Suppressor macrophage treated with lipopolysaccharide for 1 hour (primary cell): ENCODE data around the gene MED26.
A peak's percentile ranks its signal among the peaks of the same experiment; 100 is the strongest.

ENCODE experiments used
- DNase-seq, 3 donors: peaks; one replicate each; pipeline ENCODE4 v3.0.0-alpha.2; 2020 to 2022

The MED26 gene

GRCh38 chr19:16535381-16535780 is 92.6 kb downstream of the MED26 start:
- no peak for DNase-seq

GRCh38 chr19:16532440-16533234 is 95.4 kb downstream of the MED26 start:
- DNase-seq: no peak

GRCh38 chr19:16531380-16531669 is 96.7 kb downstream of the MED26 start:
- no peak for DNase-seq

GRCh38 chr19:16530540-16531379 is 97.2 kb downstream of the MED26 start:
- no peak for DNase-seq

GRCh38 chr19:16529466-16530144 is 98.4 kb downstream of the MED26 start:
- DNase-seq: no peak

- DNase-seq: peak; percentile 22 to 53 (median 24)
Observed at GRCh38 chr19:16527971-16528521, 100.0 kb downstream of the MED26 start.

GRCh38 chr19:16527334-16527935 is 100.6 kb downstream of the MED26 start:
- no peak for DNase-seq

- no peak for DNase-seq
Observed at GRCh38 chr19:16525751-16526481, 102.1 kb downstream of the MED26 start.

- no peak for DNase-seq
Observed at GRCh38 chr19:16524991-16525734, 102.8 kb downstream of the MED26 start.
